GF-D8 (cell line): ENCODE measurements around the gene MFSD2A.
A peak's percentile ranks its signal among the peaks of the same experiment; 100 is the strongest.
"Not testable (repeated sequence)": the region's sequence is repeated elsewhere in the genome, so short reads cannot be mapped to it uniquely, and the experiment has no call there.

Experiments
- DNase-seq: peaks from one replicate; lab custom pipeline; 2025; lab: John Stamatoyannopoulos, UW

MFSD2A gene

GRCh38 chr1:39954870-39955546 is at the start of gene MFSD2A:
Gene MFSD2A (plus strand): TSS chr1:39955145. CDS start chr1:39955293, 148 bp downstream.
- peak; percentile 80 for DNase-seq

DNA sequence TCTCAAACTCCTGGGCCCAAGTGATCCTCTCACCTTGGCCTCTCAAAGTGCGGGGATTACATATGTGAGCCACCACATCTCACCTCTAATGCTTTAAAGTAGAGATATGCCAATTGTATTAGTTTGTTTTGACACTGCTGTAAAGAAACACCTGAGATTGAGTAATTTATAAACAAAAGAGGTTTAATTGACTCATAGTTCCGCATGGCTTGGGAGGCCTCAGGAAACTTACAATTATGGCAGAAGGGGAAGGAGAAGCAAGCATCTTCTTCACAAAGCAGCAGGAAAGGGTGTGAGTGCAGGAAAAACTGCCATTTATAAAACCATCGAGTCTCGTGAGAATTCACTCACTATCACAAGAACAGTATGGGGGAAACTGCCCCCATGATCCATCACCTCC is 49.8 kb upstream of the MFSD2A start:
- no peak for DNase-seq

GRCh38 chr1:39907528-39908453 is 47.2 kb upstream of the MFSD2A start:
- no peak for DNase-seq

DNA sequence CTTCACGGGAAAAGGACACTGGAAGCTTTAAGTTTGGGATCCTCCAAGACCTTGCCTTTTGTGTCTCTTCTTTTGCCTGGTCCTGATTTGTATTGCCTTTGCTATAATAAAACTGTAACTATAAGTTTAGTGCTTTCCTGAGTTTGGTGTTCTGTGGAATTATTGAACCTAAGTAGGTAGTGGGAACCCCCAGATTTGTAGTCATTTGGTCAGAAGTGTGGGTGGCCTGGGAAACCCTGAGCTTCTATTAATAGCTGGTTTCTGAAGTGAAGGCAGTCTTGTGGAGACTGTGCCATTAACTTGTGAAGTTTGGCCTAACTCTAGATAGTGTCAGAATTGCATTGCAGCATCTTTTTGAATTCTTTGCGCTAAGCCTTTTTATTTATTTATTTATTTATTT is 46.4 kb upstream of the MFSD2A start:
- DNase-seq: no peak

GRCh38 chr1:39910263-39910662 is 44.7 kb upstream of the MFSD2A start:
- no peak for DNase-seq

DNA sequence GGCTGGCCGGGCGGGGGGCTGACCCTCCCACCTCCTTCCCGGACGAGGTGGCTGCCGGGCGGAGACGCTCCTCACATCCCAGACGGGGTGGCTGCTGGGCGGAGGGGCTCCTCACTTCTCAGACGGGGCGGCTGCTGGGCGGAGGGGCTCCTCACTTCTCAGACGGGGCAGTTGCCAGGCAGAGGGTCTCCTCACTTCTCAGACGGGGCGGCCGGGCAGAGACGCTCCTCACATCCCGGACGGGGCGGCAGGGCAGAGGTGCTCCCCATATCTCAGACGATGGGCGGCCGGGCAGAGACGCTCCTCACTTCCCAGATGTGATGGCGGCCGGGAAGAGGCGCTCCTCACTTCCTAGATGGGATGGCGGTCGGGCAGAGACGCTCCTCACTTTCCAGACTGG is 41.8 kb upstream of the MFSD2A start:
- not testable (repeated sequence) for DNase-seq

- no peak for DNase-seq
Measured at GRCh38 chr1:39915499-39916129, 39.3 kb upstream of the MFSD2A start.

DNA sequence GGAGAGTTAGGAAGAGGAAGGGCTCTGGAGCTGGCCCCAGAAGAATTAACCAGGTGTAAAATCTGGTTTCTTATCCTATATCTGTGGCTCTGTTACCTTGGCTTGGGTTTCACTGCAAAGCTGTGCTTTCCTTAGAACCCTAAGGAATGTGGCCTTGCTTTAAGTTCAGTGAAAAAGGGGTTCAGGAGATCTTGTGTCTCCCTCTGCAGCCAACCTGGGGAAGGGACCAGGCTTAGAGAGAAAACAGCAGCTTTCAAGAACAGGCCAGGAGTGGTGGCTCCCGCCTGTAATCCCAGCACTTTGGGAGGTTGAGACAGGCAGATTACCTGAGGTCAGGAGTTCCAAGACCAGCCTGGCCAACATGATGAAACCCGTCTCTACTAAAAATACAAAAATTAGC is 37.1 kb upstream of the MFSD2A start:
- DNase-seq: no peak

GRCh38 chr1:39919545-39919944 is 35.4 kb upstream of the MFSD2A start:
- peak; percentile 39 for DNase-seq

DNA sequence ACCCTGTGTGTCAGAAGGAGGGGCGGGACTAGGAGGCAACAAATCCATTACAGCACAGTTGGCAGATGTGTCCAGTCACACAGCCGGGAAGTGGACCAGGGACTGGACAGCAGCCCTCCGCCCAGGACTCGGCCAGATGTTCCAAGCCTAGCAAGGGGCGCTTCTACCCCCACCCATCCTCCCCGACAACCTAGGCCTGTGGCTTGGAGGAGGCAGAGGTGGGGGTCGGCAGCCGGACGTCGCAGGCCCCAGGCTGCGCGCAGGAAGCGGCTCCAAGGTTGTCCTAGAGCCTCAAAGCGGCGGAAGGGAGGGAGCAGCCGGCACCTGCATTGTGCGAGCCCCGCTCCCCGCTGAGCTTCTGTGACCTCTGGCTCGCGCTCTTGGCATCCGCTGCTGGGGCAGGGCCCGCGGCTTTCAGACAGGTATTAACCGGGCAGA is 32.7 kb upstream of the MFSD2A start:
- DNase-seq: no peak

DNA sequence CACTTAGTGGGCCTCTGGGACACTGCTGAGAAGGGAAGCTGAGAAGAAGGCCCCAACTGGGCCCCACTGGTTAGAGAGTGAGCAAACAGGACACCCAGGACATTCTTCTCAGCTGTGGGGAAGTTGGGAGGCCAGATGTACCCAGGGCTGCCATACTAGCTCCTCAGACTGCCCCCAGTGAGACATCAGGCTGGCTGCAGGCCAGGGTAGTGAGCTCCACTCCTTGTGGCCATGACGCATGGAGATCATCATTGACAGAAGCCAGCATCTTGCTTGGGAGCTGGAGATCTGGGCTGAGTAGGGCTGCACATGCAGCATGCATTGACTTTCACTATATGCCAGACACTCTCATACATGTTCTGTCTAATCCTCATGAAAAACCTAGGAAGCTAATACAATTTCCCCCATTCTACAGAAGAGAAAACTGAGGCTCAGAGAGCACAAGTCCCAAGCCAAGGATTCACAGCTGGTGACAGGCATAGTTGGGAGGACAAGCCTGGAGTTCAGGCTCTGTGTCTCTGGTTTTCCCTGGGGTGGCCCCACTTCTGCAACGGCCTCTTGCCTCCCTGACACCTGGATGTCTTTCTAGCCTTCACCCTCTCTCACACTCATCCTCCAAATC is 29.1 kb upstream of the MFSD2A start:
- DNase-seq: no peak

DNA sequence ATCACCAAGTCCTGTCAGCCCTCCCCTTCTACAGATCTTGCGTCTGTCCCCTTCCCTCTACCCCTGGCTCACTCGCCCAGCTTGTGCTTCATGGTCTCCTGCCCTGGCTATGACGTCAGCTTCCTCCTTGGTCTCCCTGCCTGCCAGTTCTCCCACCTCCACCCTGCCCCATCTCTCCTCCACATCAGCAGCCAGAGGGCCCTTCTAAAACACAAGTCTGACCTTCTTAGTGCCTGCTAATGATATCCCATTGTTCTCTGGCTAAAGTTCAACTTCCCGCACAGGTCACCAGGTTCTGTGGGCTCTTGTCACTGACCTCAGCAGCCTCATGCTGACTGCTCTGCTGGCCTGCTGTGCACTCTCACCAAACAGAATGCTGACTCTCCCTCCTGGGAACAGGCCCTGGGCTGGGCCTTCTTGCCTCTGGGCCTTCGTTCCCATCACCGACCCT is 28.6 kb upstream of the MFSD2A start:
- DNase-seq: no peak

- no peak for DNase-seq
Measured at GRCh38 chr1:39926820-39927219, 28.1 kb upstream of the MFSD2A start.

DNA sequence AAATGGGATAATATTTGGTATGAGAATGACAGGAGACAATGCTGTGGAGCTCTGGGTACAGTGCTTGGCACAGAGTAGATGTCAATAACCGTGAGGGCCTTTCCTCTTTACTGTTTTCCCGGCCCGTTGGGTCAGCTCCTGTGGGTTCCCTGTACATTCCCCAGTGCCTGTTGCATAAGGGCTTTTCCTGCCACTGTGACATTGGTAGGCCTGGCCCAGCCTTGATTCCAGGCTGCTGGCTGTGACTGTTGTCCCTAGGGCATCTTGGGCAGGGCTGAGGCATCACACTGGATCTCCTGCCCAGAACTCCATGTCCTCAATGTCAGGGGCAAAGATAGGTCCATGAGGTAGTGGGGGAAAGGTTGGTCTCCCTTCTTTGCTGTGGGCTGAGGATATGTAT is 27.4 kb upstream of the MFSD2A start:
- DNase-seq: no peak

DNA sequence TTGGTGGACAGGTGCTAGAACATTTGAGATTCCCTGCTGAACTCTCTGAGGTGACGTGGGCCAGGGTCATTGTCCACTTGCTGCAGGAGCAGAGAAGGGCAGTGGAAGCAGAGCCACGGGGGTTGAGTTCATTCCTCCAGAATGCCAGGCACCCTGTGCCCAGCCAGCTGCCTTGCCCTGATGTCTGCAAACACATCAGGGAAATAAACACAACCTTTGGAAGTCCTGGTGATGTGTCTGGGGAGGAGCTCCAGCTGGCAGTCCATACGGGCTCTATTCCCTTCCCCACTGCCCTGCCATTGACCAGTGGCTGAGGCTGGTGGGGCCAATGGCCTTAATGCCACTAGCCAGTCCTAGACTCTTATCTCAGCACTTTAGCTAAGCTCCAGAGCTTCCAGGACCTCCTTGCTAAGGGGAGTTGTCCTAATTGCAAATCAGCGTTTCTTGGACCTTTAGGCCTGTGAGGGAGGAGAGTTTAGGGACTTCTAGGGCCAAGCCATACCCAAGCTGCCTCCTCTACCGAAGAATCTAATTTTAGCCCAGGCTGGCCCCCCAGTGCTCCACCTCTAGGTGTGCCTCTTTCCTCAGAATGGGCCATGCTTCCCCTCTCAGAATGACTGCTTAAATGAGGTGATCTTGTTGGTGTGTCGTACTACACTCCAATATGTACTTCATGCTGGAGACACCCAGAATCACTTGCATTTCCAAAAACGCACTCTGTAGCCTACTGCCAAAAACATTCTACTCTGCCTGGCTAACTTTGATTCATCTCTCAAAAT is 25.9 kb upstream of the MFSD2A start:
- DNase-seq: no peak

DNA sequence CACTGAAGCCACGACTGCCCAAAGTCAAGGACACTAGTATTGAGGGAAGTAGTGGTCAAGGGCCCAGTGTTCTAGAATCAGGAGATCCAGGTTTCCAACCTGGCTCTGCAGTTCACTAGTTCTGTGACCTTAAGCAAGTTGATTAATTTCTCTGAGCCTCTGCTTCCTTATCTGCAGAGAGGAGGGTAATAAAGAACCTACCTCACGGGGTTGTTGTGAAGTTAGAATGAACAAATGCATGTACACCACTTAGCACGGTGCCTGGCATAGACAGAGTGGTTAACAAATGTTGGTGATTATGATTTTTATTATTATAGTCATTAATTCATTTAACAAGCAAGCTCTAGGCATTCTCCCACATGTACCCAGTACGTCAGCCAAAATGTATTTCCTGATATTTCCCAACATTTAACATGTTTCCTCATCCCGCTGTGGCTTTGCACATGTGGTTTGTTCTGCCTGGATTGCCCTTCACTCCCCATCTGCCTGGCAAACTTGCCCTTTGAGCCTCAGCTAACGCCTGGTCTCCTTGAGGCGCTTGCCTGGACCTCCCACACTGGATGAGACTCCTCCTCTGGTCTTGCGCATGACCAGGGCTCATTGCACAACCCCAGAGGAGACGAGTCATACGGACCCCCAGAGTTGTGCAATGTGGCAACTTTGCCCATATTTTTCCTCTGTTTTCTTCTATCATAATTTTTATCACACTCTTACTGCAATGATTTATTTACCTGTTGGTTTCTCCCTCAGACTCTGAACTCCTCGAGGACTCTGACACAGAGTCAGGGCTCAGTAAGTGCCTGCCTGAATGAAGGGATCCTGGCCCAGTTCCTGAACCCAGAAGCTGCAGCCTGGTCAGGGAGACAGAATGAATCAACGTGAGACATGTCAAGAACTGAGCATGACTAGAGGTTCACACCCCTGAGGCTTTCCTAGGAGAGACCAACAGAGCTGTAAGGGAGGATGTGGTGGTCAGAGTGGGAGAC is 20.7 kb upstream of the MFSD2A start:
- DNase-seq: peak; percentile 97

DNA sequence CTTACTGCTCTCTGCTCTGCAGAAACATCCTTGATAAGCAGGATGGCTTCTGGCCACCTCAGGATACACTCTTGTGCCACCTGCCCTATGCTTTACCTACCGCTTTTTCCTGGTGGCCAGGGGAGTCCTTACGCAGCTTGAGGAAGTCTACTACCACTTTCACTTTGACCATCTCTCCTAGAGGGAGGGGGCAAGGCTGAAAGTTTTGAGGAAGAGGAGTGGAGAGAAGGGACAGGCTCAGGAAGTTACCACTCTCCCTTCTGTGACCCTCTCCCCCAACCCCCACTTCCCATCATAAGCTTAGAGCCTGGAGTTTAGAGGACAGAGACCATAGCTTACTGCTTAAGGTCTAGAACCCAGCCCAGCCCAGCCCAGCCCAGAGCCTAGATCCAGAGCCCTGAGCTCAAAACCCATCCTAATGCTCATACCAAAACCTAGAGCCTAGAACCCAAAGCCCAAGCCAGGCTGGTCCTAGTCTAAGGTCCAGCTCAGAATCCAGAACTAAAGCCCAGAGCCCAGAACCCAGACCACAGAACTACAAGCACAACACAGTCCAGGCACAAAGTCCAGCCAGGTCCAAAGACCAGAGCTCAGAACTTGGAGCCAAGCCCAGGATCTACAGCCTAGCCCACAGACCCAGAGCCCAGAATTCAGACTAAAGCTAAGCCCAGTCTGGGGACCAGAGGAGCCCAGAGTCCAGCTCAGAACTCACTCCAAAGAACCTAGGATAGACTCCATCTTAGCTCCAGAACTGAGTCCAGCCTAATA is 18.0 kb upstream of the MFSD2A start:
- peak; percentile 73 for DNase-seq

- DNase-seq: no peak
Measured at GRCh38 chr1:39938856-39939255, 16.1 kb upstream of the MFSD2A start.

DNA sequence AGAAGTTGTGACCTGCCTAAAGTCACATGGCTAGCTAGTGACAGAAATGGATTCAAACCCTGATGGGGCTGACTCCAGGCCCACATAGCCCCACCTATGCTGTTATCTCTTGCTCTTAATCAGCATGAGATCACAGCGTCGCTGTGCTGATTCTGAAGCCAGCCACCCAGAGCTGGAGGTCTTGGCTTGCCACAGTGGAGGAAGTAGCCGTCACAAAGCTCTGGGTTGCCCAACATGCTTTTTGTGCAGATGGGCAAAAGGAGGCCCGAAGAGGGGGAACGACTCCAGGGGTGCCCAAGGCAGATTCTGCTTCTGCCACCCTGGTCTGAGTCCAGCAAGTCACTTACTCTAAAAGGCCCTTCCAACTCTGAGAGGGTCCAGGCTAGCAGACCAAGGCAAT is 14.7 kb upstream of the MFSD2A start:
- peak; percentile 90 for DNase-seq
